NCI-H345 treated with DMSO at 0.1 percent for 48 hours (cell line): ENCODE measurements around the gene SMTN.
"Not testable (repeated sequence)": the region's sequence is repeated elsewhere in the genome, so short reads cannot be mapped to it uniquely, and the experiment has no call there.

Experiments used
- DNase-seq: peaks from one replicate; lab custom pipeline; 2025; ENCODE audit not compliant: unreplicated experiment; lab: John Stamatoyannopoulos, UW

SMTN gene

GRCh38 chr22:31103111-31103510 lies 22.0 kb downstream of the SMTN start:
- DNase-seq, result no peak

- no peak for DNase-seq
These were observed 23.0 kb downstream of the SMTN start for GRCh38 chr22:31103899-31104694.

- DNase-seq, result no peak
These were observed 23.8 kb downstream of the SMTN start for GRCh38 chr22:31104869-31105268.

DNA sequence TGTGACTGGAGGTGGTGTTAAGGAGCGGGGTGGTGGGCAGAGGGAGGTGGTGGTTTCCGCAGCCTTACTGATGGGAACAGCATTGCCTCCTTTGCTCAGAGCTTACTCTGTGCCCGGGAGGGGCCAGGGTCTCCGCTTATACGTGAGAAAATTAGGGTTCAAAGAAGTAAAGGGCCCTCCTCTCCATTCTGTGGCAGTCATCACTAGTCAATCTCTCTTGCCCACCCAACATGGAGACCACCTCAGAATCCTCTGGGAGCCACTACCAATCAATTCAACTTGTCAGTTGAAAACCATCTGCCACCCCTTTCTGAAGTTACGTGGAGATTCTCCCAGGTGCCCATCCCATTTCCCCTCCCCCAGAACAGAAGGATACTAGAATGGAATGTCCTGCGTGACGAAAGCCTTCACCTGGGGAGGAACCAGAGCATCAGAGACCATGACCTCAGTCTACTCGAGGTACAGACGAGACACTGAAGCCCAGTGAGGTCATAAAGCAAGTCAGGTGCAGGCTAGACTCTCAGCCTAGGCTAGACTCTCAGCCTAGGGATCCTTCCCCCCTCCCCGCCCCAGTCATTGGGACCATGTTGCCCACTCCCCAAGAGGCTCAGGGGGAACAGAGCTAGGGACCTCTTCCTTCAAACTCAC lies 24.3 kb downstream of the SMTN start:
- no peak for DNase-seq

DNA sequence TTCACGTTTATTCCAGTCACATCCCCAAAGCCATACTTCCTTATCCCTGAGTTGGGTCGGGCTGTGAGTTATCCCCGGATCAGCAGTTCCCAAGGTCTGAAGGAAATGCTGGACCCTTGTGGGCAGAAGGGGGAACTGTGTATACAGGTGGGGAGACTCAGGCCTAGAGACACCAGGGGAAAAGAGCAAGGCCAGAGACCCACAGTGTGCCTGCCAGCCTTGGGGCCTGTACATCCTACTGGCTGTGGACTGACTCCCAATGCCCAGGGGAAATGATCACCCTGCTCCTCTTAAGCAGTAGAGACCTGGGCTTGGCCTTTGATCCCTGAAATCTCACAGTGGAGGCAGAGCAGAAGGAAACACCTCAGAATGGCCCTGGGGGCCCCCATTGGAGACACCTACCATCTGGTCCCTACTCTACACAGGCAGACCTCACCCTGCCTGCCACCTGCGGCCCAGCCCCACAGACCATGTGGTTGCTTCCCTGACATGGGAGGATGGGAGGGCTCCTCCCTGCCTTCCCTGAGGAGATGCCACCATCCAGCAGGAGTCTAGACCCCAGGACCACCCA lies 25.0 kb downstream of the SMTN start:
- DNase-seq, result no peak

DNA sequence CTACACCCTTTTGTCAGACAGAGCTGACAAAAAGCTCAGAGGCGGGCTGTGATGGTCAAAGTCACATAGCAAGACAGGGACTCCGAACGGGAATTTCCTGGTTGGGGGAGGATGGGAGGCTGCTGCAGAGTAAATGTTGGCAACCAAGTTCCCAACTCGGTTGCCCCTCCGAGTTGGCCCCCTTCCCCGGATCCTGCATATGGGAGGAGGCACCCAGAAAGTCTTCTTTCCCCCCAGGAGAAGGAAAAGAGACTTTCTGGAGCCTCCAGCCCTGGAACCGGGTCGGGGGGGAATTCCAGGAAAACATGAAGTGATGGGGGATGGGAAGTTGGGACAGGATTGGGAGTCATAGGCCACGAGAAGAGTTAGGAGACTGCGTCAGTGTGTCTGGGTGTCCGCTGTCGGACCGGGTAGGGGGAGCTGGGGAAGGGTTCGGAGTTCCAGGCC lies 25.6 kb downstream of the SMTN start:
- no peak for DNase-seq

DNA sequence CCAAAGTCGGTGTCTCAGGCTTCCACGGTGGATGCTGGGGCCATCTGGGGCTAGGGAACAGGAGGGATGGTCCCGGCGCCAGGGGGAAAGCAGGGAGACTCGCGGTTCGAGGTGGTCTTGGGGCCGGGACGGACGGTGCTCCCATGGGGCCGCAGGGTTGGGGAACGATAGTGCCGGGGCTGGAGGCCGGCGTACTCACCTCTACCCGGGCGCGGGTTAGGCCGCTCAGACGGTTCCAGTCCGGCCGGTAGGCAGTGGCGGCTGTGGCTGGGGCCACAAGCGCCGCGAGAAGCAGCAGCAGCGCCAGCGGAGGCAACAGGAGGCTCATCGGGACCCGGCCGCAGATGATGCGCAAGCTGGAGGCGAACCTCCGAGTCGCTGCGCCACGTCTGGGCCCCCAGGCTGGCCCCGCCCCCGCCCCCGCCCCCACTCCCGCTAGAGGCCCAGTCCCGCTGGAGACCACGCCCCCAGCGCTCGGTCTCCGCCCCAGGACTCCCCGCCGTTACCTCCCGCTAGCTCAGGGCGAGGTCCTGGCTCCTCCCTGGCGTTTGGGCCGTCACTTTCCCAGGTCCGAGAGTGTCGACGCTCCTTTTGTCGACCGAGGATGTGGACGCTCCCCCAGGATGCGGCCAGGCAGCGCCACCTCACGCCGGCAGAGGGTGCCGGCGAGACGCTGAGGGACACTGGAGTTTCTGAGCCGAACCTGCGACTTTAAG lies 26.2 kb downstream of the SMTN start, which contains the start of gene SELENOM:
TSS of gene SELENOM (minus strand) at position 391 of the 716 bp plus-strand sequence. CDS start at position 328, 63 bp downstream.
- peak; percentile 46 for DNase-seq

- no peak for DNase-seq
These were observed 26.7 kb downstream of the SMTN start for GRCh38 chr22:31107894-31108218.

DNA sequence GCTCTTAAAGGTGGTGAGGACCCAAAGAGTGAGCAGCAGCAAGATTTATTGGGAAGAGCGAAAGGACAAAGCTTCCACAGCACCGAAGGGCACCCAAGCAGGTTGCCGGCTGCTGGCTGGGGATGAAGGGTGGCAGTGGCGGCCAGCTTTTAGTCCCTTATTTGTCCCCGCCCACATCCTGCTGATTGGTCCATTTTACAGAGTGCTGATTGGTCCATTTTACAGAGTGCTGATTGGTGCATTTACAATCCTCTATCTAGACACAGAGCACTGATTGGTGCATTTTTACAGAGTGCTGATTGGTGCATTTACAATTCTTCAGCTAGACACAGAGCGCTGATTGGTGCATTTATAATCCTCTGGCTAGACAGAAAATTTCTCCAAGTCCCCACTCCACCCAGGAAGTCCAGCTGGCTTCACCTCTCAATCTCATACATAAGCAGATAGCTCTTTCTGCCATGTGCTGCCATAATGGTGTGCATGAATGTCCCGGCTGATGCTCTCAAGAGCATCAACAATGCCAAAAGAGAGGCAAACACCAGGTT lies 31.5 kb downstream of the SMTN start:
- DNase-seq, result not testable (repeated sequence)

GRCh38 chr22:31118046-31118820 lies 37.1 kb downstream of the SMTN start:
- DNase-seq, result no peak

- DNase-seq, result no peak
These were observed 38.1 kb downstream of the SMTN start for GRCh38 chr22:31119026-31119717.

DNA sequence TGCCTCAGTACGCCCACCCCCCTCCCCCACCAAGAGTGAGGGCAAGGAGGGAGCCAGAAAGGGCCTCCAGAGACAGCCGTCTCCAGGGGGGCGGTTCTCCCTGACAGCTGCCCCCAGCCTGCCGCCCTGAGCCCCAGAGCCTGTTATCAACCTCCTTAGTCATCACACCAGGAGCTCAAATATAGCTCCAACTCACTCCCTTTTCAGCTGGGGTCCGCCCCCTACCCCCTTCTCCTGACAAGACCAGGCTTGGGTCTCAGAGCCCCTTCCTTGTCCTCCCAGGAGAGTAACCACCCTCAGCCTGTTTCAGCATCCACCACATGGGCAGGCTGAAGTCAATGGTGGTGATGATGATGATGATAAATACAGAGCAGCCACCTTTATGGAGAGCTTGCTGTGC lies 39.1 kb downstream of the SMTN start:
- no peak for DNase-seq

GRCh38 chr22:31120642-31121041 lies 39.5 kb downstream of the SMTN start:
- DNase-seq, result no peak

DNA sequence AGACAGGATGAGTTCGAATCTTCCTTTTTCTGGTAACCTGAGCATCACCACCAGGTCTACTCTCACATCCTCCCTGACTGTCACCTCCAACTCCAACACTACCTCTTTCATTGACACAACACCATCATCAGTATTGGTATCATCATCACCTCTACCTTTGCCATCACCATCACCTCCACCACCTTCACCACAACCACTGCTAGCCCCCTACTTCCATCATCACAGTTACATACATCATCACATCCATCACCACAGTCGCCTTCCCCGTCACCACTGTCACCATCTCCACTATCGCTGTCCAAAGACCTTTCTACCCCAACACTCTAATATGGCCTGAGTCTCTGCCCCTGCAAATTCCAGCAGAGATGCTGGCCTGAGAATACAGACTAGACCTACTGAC lies 40.3 kb downstream of the SMTN start:
- DNase-seq, result no peak

DNA sequence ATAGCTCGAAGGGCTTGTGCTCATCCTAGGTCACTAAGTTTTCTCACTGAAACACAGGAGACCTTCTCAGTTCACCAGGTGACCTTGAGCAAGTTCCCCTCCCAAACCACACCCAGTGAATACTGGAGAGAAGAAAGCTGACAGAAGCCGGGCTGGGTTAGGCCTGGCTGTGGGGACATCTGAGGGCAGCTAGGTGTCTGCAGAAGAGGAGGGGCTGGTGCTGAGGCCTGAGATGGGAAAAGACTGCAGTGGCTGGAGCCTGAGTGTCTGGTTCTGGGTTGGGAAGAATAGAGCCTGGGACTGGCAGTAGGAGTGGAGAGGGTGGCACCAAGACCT lies 41.0 kb downstream of the SMTN start:
- DNase-seq, result no peak

- DNase-seq, result no peak
These were observed 41.6 kb downstream of the SMTN start, which contains the start of gene INPP5J for GRCh38 chr22:31122532-31123291. TSS of gene INPP5J (plus strand) at chr22:31122966. CDS start at chr22:31123015, 49 bp downstream.

DNA sequence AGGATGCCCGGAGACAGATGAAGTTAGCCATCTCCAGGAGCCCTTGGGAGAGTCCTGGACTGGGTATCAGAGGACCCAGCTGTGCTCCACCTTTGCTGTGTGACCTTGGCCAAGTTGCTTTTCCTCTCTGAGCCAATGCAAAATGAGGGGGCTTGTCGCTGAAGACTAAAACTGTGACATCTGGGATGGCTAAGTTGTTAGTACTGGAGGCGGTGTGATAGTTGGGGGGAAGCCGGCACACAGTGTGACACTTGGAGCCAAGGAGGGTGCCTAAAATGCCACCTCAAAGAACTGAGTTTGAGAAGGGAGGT lies 42.1 kb downstream of the SMTN start:
- no peak for DNase-seq

DNA sequence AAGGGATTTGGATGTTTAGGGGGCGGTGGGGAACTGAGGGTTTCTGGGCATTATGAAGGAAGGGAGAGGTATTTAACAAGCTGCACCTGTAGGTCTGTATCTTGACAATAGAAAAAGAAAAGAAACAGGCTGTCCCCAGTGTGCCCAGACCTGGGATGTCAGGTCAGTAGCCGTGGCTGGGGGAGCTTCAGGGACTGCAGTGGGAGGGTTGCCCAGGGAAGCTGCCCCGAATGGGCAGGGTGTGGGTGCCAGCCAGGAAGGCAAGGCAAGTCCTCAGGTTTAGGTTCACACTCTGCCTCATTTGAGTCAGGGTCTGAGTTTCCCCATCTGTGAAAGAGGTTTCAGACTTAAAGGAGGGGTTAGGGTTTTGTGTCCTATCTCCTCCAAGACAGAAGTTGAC lies 43.2 kb downstream of the SMTN start:
- DNase-seq, result no peak

DNA sequence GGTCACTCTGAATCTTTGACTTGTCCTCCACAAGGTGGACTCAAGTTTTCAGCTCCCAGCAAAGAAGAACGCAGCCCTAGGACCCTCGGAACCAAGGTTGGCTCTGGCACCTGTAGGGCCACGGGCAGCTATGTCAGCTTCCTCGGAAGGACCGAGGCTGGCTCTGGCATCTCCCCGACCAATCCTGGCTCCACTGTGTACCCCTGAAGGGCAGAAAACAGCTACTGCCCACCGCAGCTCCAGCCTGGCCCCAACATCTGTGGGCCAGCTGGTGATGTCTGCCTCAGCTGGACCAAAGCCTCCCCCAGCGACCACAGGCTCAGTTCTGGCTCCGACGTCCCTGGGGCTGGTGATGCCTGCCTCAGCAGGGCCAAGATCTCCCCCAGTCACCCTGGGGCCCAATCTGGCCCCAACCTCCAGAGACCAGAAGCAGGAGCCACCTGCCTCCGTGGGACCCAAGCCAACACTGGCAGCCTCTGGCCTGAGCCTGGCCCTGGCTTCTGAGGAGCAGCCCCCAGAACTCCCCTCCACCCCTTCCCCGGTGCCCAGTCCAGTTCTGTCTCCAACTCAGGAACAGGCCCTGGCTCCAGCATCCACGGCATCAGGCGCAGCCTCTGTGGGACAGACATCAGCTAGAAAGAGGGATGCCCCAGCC lies 43.8 kb downstream of the SMTN start:
- no peak for DNase-seq
